Measurements from ENCODE around the gene RRM1.
"Not testable (repeated sequence)": the region's sequence is repeated elsewhere in the genome, so short reads cannot be mapped to it uniquely, and the experiment has no call there.

Gene RRM1

GRCh38 chr11:4146772-4147098, 52.1 kb downstream of the RRM1 start:
- Histone ChIP-seq H3K9ac (ENCODE audit: low read depth, low read length) (no peak overlapping the region), H3K4me3 (ENCODE audit: low read depth, low read length) (no peak overlapping the region), H3K4me1 (ENCODE audit: control insufficient read depth, insufficient read depth, low read length) (no peaks in the 10 kb centered on the region), H3K27me3 (ENCODE audit: control insufficient read depth, insufficient read depth, low read length) (no peaks in the 10 kb centered on the region), H3K9me3 (ENCODE audit: control insufficient read depth, insufficient read depth, low read length) (no peaks in the 10 kb centered on the region), H3K36me3 (ENCODE audit: control insufficient read depth, insufficient read depth, low read length) (no peaks in the 10 kb centered on the region)

DNA sequence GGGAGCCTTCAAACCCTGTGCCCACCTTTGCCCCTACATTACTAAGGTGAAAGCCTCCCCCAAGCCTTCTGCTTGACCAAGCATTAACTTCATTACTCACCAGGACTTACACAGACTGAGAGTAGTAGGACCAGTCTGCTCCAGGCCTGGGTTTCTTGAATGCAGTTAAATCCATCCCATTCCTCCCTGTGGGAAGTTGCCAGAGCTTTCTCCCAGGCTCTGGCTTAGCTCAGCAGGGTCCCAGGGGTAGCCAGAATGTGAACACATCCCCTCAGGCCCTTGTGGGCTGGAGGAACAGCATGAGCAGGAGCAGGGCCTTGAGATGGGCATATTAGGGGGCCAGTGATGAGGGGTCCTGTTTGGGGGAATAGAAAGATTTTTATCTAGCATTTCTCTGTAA, 59.9 kb downstream of the RRM1 start:
- Histone ChIP-seq H3K9ac (ENCODE audit: low read depth, low read length) (no peak overlapping the region), H3K9me3 (ENCODE audit: control insufficient read depth, insufficient read depth, low read length) (no peaks in the 10 kb centered on the region), H3K27me3 (ENCODE audit: control insufficient read depth, insufficient read depth, low read length) (no peaks in the 10 kb centered on the region), H3K4me3 (ENCODE audit: low read depth, low read length) (no peak overlapping the region), H3K36me3 (ENCODE audit: control insufficient read depth, insufficient read depth, low read length) (no peaks in the 10 kb centered on the region), H3K4me1 (ENCODE audit: control insufficient read depth, insufficient read depth, low read length) (no peaks in the 10 kb centered on the region)

DNA sequence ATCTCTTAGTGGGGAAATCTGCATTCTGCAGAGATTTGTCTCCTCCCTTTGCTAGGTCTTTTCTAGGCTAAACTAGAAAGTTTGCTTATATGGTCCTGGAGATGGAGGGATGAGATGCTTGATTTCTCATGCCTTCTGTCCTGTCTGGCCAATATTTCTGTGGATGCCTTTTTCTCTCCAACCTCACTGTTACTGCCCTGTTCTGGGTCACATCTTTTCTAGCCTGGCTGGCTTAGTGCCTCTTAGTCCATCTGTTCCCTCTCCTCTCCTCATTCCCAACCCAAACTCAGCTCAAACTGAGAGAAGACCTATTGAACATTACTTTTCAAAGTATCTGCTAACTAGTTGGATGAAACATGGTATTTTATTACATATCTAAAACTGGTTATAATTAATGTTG, 62.0 kb downstream of the RRM1 start:
- no peaks in the 10 kb centered on the region for H3K36me3 ChIP-seq (ENCODE audit: control insufficient read depth, insufficient read depth, low read length)
- H3K4me3 ChIP-seq (ENCODE audit: low read depth, low read length) = no peak overlapping the region
- no peaks in the 10 kb centered on the region for H3K9me3 ChIP-seq (ENCODE audit: control insufficient read depth, insufficient read depth, low read length)
- H3K27me3 ChIP-seq (ENCODE audit: control insufficient read depth, insufficient read depth, low read length) = no peaks in the 10 kb centered on the region
- H3K9ac ChIP-seq (ENCODE audit: low read depth, low read length) = no peak overlapping the region
- H3K4me1 ChIP-seq (ENCODE audit: control insufficient read depth, insufficient read depth, low read length) = no peaks in the 10 kb centered on the region

DNA sequence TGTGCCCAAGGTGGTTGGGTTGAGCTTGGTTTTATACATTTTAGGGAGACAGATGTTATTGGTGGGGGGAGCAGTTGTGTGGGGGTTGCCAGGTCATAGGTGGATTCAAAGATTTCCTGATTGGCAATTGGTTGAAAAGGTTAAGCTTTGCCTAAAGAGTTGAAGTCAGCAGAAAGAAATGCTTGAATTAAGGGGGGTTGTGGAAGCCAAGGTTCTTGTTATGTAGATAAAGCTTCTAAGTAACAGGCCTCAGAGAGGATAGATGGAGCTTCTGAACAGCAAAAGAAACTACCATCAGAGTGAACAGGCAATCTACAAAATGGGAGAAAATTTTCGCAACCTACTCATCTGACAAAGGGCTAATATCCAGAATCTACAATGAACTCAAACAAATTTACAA, 64.2 kb downstream of the RRM1 start:
- not testable (repeated sequence) for H3K36me3 ChIP-seq (ENCODE audit: control insufficient read depth, insufficient read depth, low read length); H3K4me3 ChIP-seq (ENCODE audit: low read depth, low read length); H3K9me3 ChIP-seq (ENCODE audit: control insufficient read depth, insufficient read depth, low read length); H3K4me1 ChIP-seq (ENCODE audit: control insufficient read depth, insufficient read depth, low read length); H3K27me3 ChIP-seq (ENCODE audit: control insufficient read depth, insufficient read depth, low read length); H3K9ac ChIP-seq (ENCODE audit: low read depth, low read length)

DNA sequence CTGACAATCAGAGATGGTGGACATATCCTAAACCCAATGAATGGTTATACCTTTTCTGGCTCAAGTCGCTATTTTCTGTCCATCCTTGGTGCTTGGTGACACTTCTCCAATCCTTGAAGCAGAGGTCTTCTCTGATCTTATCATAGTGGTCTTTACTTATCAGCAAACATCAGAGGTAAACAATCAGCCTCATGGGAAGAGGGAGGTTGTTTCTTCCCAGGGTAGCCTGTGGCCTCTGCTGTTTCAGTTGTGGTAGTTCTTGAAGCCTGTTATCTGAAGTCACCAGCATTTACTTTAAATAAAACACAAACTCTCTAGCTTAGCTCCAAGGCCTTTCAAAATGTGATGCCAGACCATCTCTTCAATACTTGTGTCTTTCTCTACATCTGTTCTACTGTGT, 66.7 kb downstream of the RRM1 start:
- Histone ChIP-seq H3K9ac (ENCODE audit: low read depth, low read length) (no peak overlapping the region), H3K4me1 (ENCODE audit: control insufficient read depth, insufficient read depth, low read length) (no peaks in the 10 kb centered on the region), H3K9me3 (ENCODE audit: control insufficient read depth, insufficient read depth, low read length) (no peaks in the 10 kb centered on the region), H3K27me3 (ENCODE audit: control insufficient read depth, insufficient read depth, low read length) (peaks cover 2% of the 10 kb centered on the region), H3K4me3 (ENCODE audit: low read depth, low read length) (no peak overlapping the region), H3K36me3 (ENCODE audit: control insufficient read depth, insufficient read depth, low read length) (no peaks in the 10 kb centered on the region)

- Histone ChIP-seq H3K4me1 (ENCODE audit: control insufficient read depth, insufficient read depth, low read length) (no peaks in the 10 kb centered on the region), H3K36me3 (ENCODE audit: control insufficient read depth, insufficient read depth, low read length) (no peaks in the 10 kb centered on the region), H3K4me3 (ENCODE audit: low read depth, low read length) (no peak overlapping the region), H3K9me3 (ENCODE audit: control insufficient read depth, insufficient read depth, low read length) (no peaks in the 10 kb centered on the region), H3K9ac (ENCODE audit: low read depth, low read length) (no peak overlapping the region), H3K27me3 (ENCODE audit: control insufficient read depth, insufficient read depth, low read length) (peaks cover 2% of the 10 kb centered on the region)
Measured at GRCh38 chr11:4164884-4165590, 70.4 kb downstream of the RRM1 start.

GRCh38 chr11:4167292-4167691, 72.7 kb downstream of the RRM1 start:
- Histone ChIP-seq H3K4me1 (ENCODE audit: control insufficient read depth, insufficient read depth, low read length) (no peaks in the 10 kb centered on the region), H3K9me3 (ENCODE audit: control insufficient read depth, insufficient read depth, low read length) (no peaks in the 10 kb centered on the region), H3K9ac (ENCODE audit: low read depth, low read length) (no peak overlapping the region), H3K36me3 (ENCODE audit: control insufficient read depth, insufficient read depth, low read length) (no peaks in the 10 kb centered on the region), H3K4me3 (ENCODE audit: low read depth, low read length) (no peak overlapping the region), H3K27me3 (ENCODE audit: control insufficient read depth, insufficient read depth, low read length) (peaks cover 2% of the 10 kb centered on the region)

DNA sequence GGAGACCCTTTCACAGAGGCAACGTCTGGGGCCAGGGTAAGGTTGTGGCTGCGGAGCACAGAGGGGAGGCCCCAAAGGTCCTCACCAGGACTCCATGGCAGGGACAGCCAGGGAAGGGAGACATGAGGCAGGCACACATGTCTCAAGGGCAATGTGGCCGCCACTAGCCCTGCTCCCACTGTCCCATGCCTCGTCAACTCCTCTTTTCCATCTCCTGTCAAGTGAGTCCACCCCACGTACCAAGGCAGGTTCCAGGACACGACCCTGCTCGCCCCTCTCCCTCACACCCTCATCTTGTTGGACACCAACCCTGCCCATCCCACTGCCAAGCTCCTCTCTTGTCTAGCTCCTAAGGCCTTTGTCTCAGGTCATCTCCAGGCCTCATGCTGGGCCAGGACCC, 73.2 kb downstream of the RRM1 start:
- Histone ChIP-seq H3K9me3 (ENCODE audit: control insufficient read depth, insufficient read depth, low read length) (no peaks in the 10 kb centered on the region), H3K27me3 (ENCODE audit: control insufficient read depth, insufficient read depth, low read length) (peaks cover 2% of the 10 kb centered on the region), H3K4me3 (ENCODE audit: low read depth, low read length) (no peak overlapping the region), H3K36me3 (ENCODE audit: control insufficient read depth, insufficient read depth, low read length) (no peaks in the 10 kb centered on the region), H3K4me1 (ENCODE audit: control insufficient read depth, insufficient read depth, low read length) (no peaks in the 10 kb centered on the region), H3K9ac (ENCODE audit: low read depth, low read length) (no peak overlapping the region)

- not testable (repeated sequence) for H3K4me1 ChIP-seq (ENCODE audit: control insufficient read depth, insufficient read depth, low read length); H3K9me3 ChIP-seq (ENCODE audit: control insufficient read depth, insufficient read depth, low read length); H3K27me3 ChIP-seq (ENCODE audit: control insufficient read depth, insufficient read depth, low read length); H3K36me3 ChIP-seq (ENCODE audit: control insufficient read depth, insufficient read depth, low read length)
- peak overlapping the region; percentile 40 for H3K4me3 ChIP-seq (ENCODE audit: low read depth, low read length)
- peak overlapping the region; percentile 8 for H3K9ac ChIP-seq (ENCODE audit: low read depth, low read length)
Measured at GRCh38 chr11:4175620-4176350, 81.2 kb downstream of the RRM1 start.

- Histone ChIP-seq H3K4me3 (ENCODE audit: low read depth, low read length) (no peak overlapping the region), H3K27me3 (ENCODE audit: control insufficient read depth, insufficient read depth, low read length) (no peaks in the 10 kb centered on the region), H3K9ac (ENCODE audit: low read depth, low read length) (no peak overlapping the region), H3K36me3 (ENCODE audit: control insufficient read depth, insufficient read depth, low read length) (no peaks in the 10 kb centered on the region), H3K4me1 (ENCODE audit: control insufficient read depth, insufficient read depth, low read length) (no peaks in the 10 kb centered on the region), H3K9me3 (ENCODE audit: control insufficient read depth, insufficient read depth, low read length) (no peaks in the 10 kb centered on the region)
Measured at GRCh38 chr11:4178813-4179662, 84.4 kb downstream of the RRM1 start.

- no peaks in the 10 kb centered on the region for H3K9me3 ChIP-seq (ENCODE audit: control insufficient read depth, insufficient read depth, low read length)
- H3K4me1 ChIP-seq (ENCODE audit: control insufficient read depth, insufficient read depth, low read length) = no peaks in the 10 kb centered on the region
- H3K4me3 ChIP-seq (ENCODE audit: low read depth, low read length) = no peak overlapping the region
- no peaks in the 10 kb centered on the region for H3K36me3 ChIP-seq (ENCODE audit: control insufficient read depth, insufficient read depth, low read length)
- H3K9ac ChIP-seq (ENCODE audit: low read depth, low read length) = no peak overlapping the region
- no peaks in the 10 kb centered on the region for H3K27me3 ChIP-seq (ENCODE audit: control insufficient read depth, insufficient read depth, low read length)
Measured at GRCh38 chr11:4180441-4181183, 86.0 kb downstream of the RRM1 start.
